Suprapubic skin (tissue), 4 donors: ENCODE measurements around the gene NCAPH2. TPM values are rescaled to one million over a fixed set of nuclear protein-coding genes. Genes with fewer than 3 reads are reported as not detected.

ENCODE experiments used
- DNase-seq, 2 donors: peaks; one replicate each; pipeline ENCODE4 v3.0.0-alpha.2; 2019; ENCODE audit warnings: low spot score in 2 of 2
- H3K27ac ChIP-seq: fragments of 200-600 bp; sonication (generic); one replicate; pipeline ENCODE4 v1.5.1; 2019
- H3K27me3 ChIP-seq: fragments of 200-600 bp; sonication (generic); one replicate; pipeline ENCODE4 v1.5.1; 2019
- H3K36me3 ChIP-seq: fragments of 200-600 bp; sonication (generic); one replicate; pipeline ENCODE4 v1.5.1; 2019
- H3K4me1 ChIP-seq: fragments of 200-600 bp; sonication (generic); one replicate; pipeline ENCODE4 v1.5.1; 2019
- H3K4me3 ChIP-seq: fragments of 200-600 bp; sonication (generic); one replicate; pipeline ENCODE4 v1.5.1; 2019; ENCODE audit warnings: mild to moderate bottlenecking
- H3K9me3 ChIP-seq: fragments of 200-600 bp; sonication (generic); one replicate; pipeline ENCODE4 v1.5.1; 2019
- CTCF ChIP-seq, 2 donors: fragments of 200-600 bp in 1 of 2; fragments of 450-650 bp in 1 of 2; sonication (generic) in 1 of 2; IDR thresholded peaks; one replicate each; pipeline ENCODE4 v1.5.1; 2016 to 2019; ENCODE audit warnings: antibody characterized with exemption in 2 of 2, mild to moderate bottlenecking in 1 of 2, moderate library complexity in 1 of 2
- EP300 ChIP-seq: sonication (generic); formaldehyde crosslinking; IDR thresholded peaks from one replicate; pipeline ENCODE4 v1.6.1; 2017; ENCODE audit warnings: antibody characterized with exemption
- POLR2A ChIP-seq, 2 donors: fragments of 450-650 bp; IDR thresholded peaks; one replicate each; pipeline ENCODE4 v1.6.1; 2017; ENCODE audit warnings: antibody characterized with exemption in 2 of 2, mild to moderate bottlenecking in 2 of 2, moderate library complexity in 2 of 2
- POLR2AphosphoS5 ChIP-seq, 3 donors: sonication (generic); formaldehyde crosslinking; IDR thresholded peaks; one replicate each; pipeline ENCODE4 v1.6.1; 2017; ENCODE audit warnings: antibody characterized with exemption in 3 of 3
- WGBS: methylation state at CpG from one replicate; pipeline ENCODE4 v1.1.5; 2018; 5-methylcytosine and 5-hydroxymethylcytosine counted together
- total RNA-seq, 4 donors: library from RNA; depleted of rRNA; stranded (reverse); fragments of >200 nt; gene quantifications; one replicate each; pipeline ENCODE4 v1.1.0, GENCODE V29; 2016

Gene NCAPH2
- total RNA-seq, 4 donors from 2014 or later, result 39.6 to 51.9 (median 50.0) TPM

- Histone ChIP-seq H3K4me3 (no peak overlapping the region), H3K36me3 (no peaks in the 10 kb centered on the region), H3K9me3 (no peaks in the 10 kb centered on the region), H3K4me1 (no peaks in the 10 kb centered on the region), H3K27ac (no peak overlapping the region), H3K27me3 (peaks cover 39% of the 10 kb centered on the region)
- 73% methylated on average over 10 of the region's 18 CpGs for WGBS
- TF ChIP-seq CTCF (IDR thresholded peaks at IDR 0.05), result no peak
- TF ChIP-seq EP300, result no peak
- TF ChIP-seq POLR2AphosphoS5 (IDR thresholded peaks at IDR 0.05), result no peak
- no peak for TF ChIP-seq POLR2A (IDR thresholded peaks at IDR 0.05)
- no peak for DNase-seq
These were observed 19.9 kb upstream of the NCAPH2 start for GRCh38 chr22:50488006-50488677.

GRCh38 chr22:50488886-50489285, 19.1 kb upstream of the NCAPH2 start:
- Histone ChIP-seq H3K36me3 (no peaks in the 10 kb centered on the region), H3K4me1 (no peaks in the 10 kb centered on the region), H3K27ac (no peak overlapping the region), H3K4me3 (no peak overlapping the region), H3K27me3 (peaks cover 31% of the 10 kb centered on the region), H3K9me3 (no peaks in the 10 kb centered on the region)
- TF ChIP-seq CTCF (IDR thresholded peaks at IDR 0.05), result no peak
- 78% methylated on average over 16 of the region's 19 CpGs for WGBS
- DNase-seq, result no peak

- TF ChIP-seq POLR2A (IDR thresholded peaks at IDR 0.05), result no peak
- TF ChIP-seq EP300, result no peak
- TF ChIP-seq CTCF (IDR thresholded peaks at IDR 0.05), result no peak
- no peak for TF ChIP-seq POLR2AphosphoS5 (IDR thresholded peaks at IDR 0.05)
- Histone ChIP-seq H3K36me3 (no peaks in the 10 kb centered on the region), H3K4me3 (no peak overlapping the region), H3K27me3 (peaks cover 25% of the 10 kb centered on the region), H3K9me3 (no peaks in the 10 kb centered on the region), H3K27ac (no peak overlapping the region), H3K4me1 (no peaks in the 10 kb centered on the region)
- 60% methylated on average over 5 of the region's 31 CpGs for WGBS
- no peak for DNase-seq
These were observed 18.4 kb upstream of the NCAPH2 start for GRCh38 chr22:50489363-50490243.

DNA sequence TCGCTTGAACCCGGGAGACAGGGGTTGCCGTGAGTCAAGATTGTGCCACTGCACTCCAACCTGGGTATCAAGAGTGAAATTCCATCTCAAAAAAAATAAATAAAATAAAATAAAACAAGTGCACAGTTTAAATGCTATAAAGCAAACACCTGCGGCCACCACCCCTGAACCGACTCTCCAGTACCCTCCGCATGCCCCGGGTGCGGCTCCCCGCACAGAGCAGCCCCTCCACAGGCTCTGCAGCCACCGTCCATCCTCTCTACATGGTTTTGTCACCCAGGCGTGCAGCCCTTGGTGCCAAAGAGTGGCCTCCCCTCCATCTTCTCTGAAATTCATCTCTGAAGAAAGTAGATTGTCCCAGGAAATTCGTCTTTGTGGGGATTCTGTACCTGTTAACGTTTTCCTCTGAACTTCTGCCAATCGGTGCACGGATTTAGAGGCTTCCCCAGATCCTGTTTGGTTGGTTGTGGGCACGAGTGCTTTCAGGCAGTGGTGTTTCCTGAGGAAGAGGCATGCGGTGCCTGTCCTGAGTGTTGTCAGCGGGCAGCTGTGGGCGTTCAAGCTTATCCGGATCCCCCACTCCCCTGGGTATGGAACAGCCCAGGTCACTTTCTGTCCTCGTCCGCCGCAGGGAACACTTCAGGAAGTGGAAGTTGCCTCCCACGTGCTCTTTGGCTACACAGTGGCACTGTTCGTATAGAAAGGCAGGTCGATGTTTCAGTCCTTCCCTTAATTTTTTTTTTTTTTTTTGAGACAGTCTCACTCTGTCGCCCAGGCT, 17.3 kb upstream of the NCAPH2 start:
- Histone ChIP-seq H3K27ac (no peak overlapping the region), H3K4me3 (no peak overlapping the region), H3K36me3 (no peaks in the 10 kb centered on the region), H3K4me1 (no peaks in the 10 kb centered on the region), H3K9me3 (no peaks in the 10 kb centered on the region), H3K27me3 (peaks cover 20% of the 10 kb centered on the region)
- 72% methylated on average over 27 of the region's 27 CpGs for WGBS
- TF ChIP-seq POLR2A (IDR thresholded peaks at IDR 0.05) (no peak), CTCF (IDR thresholded peaks at IDR 0.05) (no peak), POLR2AphosphoS5 (IDR thresholded peaks at IDR 0.05) (no peak), EP300 (no peak)
- DNase-seq, result no peak

DNA sequence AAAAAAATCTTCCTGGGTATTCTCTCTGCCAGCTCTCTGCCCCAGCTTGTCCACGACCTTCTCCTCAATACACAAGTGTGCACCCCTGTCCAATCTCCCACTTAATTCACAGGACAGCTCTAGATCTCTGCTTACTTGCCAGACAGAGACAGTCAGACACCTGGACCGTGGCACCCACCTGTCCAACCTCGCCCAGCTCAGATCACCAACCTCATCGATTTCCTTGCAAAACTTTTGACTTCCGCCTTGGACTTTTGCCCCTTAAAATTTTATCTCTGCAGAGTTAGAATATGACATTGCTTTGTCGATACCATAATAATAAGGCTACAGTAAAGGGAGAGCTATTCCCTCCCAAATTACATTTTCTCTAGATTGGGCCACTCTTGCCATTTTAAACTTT, 10.9 kb upstream of the NCAPH2 start:
- Histone ChIP-seq H3K4me1 (peaks cover 7% of the 10 kb centered on the region), H3K4me3 (no peak overlapping the region), H3K27ac (no peak overlapping the region), H3K9me3 (no peaks in the 10 kb centered on the region), H3K27me3 (no peaks in the 10 kb centered on the region), H3K36me3 (peaks cover 1% of the 10 kb centered on the region)
- DNase-seq, result no peak
- 92% methylated on average over 6 of the region's 6 CpGs for WGBS
- TF ChIP-seq EP300 (no peak), POLR2AphosphoS5 (IDR thresholded peaks at IDR 0.05) (no peak), CTCF (IDR thresholded peaks at IDR 0.05) (no peak)
